Neuronal stem cell (in vitro differentiated cells): ENCODE data around the gene FCRL1.

Experiments
- DNase-seq: peaks from one replicate; pipeline ENCODE4 v3.0.0-alpha.2; 2013; ENCODE audit warnings: low spot score
- H2AFZ ChIP-seq: one replicate; pipeline ENCODE4 v1.6.1; 2013; ENCODE audit warnings: mild to moderate bottlenecking, low read length, inconsistent platforms
- H2AK5ac ChIP-seq: 2 replicates; pipeline ENCODE4 v1.6.1; 2013; ENCODE audit warnings: low read depth, mild to moderate bottlenecking, inconsistent platforms, low read length, moderate library complexity, mixed read lengths
- H2BK120ac ChIP-seq: 2 replicates; pipeline ENCODE4 v1.6.1; 2013; ENCODE audit warnings: low read depth, mild to moderate bottlenecking, inconsistent platforms, low read length, moderate library complexity, mixed read lengths
- H2BK12ac ChIP-seq: one replicate; pipeline ENCODE4 v1.6.1; 2013; ENCODE audit warnings: low read length, inconsistent platforms
- H2BK15ac ChIP-seq: 2 replicates; pipeline ENCODE4 v1.6.1; 2013; ENCODE audit warnings: mild to moderate bottlenecking, low read length, inconsistent platforms, mixed read lengths
- H2BK5ac ChIP-seq: one replicate; pipeline ENCODE4 v1.6.1; 2013; ENCODE audit warnings: inconsistent platforms, mild to moderate bottlenecking, low read length, moderate library complexity
- H3K14ac ChIP-seq: one replicate; pipeline ENCODE4 v1.6.1; 2013; ENCODE audit warnings: low read length, inconsistent platforms
- H3K18ac ChIP-seq: 2 replicates; pipeline ENCODE4 v1.6.1; 2013; ENCODE audit warnings: low read length, inconsistent platforms
- H3K23ac ChIP-seq: 2 replicates; pipeline ENCODE4 v1.6.1; 2013; ENCODE audit warnings: low read depth, mild to moderate bottlenecking, mixed read lengths, low read length, inconsistent platforms; ENCODE audit not compliant: poor library complexity
- H3K27ac ChIP-seq: replicated peaks from 3 replicates; pipeline ENCODE4 v1.5.1; 2013; ENCODE audit warnings: low read length, inconsistent platforms
- H3K27me3 ChIP-seq, 3 experiments: 2 replicates each; pipeline ENCODE4 v1.6.1; 2013; ENCODE audit warnings: low read length in 3 of 3, mild to moderate bottlenecking in 2 of 3, inconsistent platforms in 1 of 3, low read depth in 1 of 3, mixed read lengths in 1 of 3, moderate library complexity in 1 of 3; ENCODE audit not compliant: control insufficient read depth in 3 of 3, insufficient read depth in 3 of 3
- H3K36me3 ChIP-seq, 2 donors: replicated peaks in 1 of 2; 2 replicates each; pipeline ENCODE4 v1.6.1; 2013; ENCODE audit warnings: low read length in 2 of 2; ENCODE audit not compliant: control insufficient read depth in 2 of 2, insufficient read depth in 2 of 2
- H3K4ac ChIP-seq: 2 replicates; pipeline ENCODE4 v1.6.1; 2013; ENCODE audit warnings: inconsistent platforms, mild to moderate bottlenecking, low read length, moderate library complexity
- H3K4me1 ChIP-seq, 2 donors: 1 replicate in 1 of 2; 2 replicates in 1 of 2; pipeline ENCODE4 v1.6.1; 2013; ENCODE audit warnings: low read length in 2 of 2, low read depth in 1 of 2; ENCODE audit not compliant: control insufficient read depth in 2 of 2, insufficient read depth in 1 of 2
- H3K4me2 ChIP-seq: one replicate; pipeline ENCODE4 v1.6.1; 2013; ENCODE audit warnings: mild to moderate bottlenecking, low read length, inconsistent platforms; ENCODE audit not compliant: insufficient read depth, poor library complexity, severe bottlenecking
- H3K4me3 ChIP-seq, 2 donors: 2 replicates each; pipeline ENCODE4 v1.5.1; 2013; ENCODE audit warnings: low read length in 2 of 2, mild to moderate bottlenecking in 2 of 2, inconsistent platforms in 1 of 2, moderate library complexity in 1 of 2
- H3K79me1 ChIP-seq: one replicate; pipeline ENCODE4 v1.6.1; 2013; ENCODE audit warnings: low read depth, mild to moderate bottlenecking, inconsistent platforms, low read length, moderate library complexity
- H3K9ac ChIP-seq: one replicate; pipeline ENCODE4 v1.6.1; 2013; ENCODE audit warnings: mild to moderate bottlenecking, low read depth, low read length, inconsistent platforms; ENCODE audit not compliant: poor library complexity
- H3K9me3 ChIP-seq, 2 donors: replicated peaks in 1 of 2; 2 replicates each; pipeline versions ENCODE3 to v1.6.1; 2013; ENCODE audit warnings: low read length in 2 of 2, mild to moderate bottlenecking in 2 of 2, inconsistent platforms in 1 of 2, low read depth in 1 of 2, mixed read lengths in 1 of 2, moderate library complexity in 1 of 2; ENCODE audit not compliant: control insufficient read depth in 2 of 2, insufficient read depth in 1 of 2
- H4K8ac ChIP-seq: one replicate; pipeline ENCODE4 v1.6.1; 2013; ENCODE audit warnings: low read depth, mild to moderate bottlenecking, inconsistent platforms, low read length, moderate library complexity
- H4K91ac ChIP-seq: one replicate; pipeline ENCODE4 v1.6.1; 2013; ENCODE audit warnings: low read length, low read depth, mild to moderate bottlenecking, inconsistent platforms; ENCODE audit not compliant: poor library complexity
- WGBS, 2 donors: extraction: QIAGEN DNeasy Blood & Tissue Kit; methylation state at CpG; one replicate each; pipeline ENCODE4 v1.1.7; 2013; ENCODE audit warnings: missing lambda C conversion rate in 2 of 2, mixed read lengths in 1 of 2; ENCODE audit not compliant: insufficient read length in 2 of 2, insufficient replicate concordance in 1 of 2; ENCODE audit errors: extremely low coverage in 2 of 2; 5-methylcytosine and 5-hydroxymethylcytosine counted together

FCRL1 gene

GRCh38 chr1:157771661-157772425 is 48.1 kb downstream of the FCRL1 start:
- no peaks in the 10 kb centered on the region for H3K27me3 ChIP-seq
- no peak overlapping the region for H3K14ac ChIP-seq
- no peak overlapping the region for H3K18ac ChIP-seq
- no peak overlapping the region for H2AFZ ChIP-seq
- H3K4me3 ChIP-seq = no peak overlapping the region
- no peak overlapping the region for H4K8ac ChIP-seq
- H4K91ac ChIP-seq = no peak overlapping the region
- H3K4ac ChIP-seq = no peak overlapping the region
- no peak overlapping the region for H3K4me2 ChIP-seq
- no peaks in the 10 kb centered on the region for H3K79me1 ChIP-seq
- H2BK12ac ChIP-seq = no peak overlapping the region
- no peaks in the 10 kb centered on the region for H3K4me1 ChIP-seq
- no CpG with 5 or more reads among the region's 8 CpGs for WGBS, 2 donors
- H2BK15ac ChIP-seq = no peak overlapping the region
- no peak overlapping the region for H3K27ac ChIP-seq
- H2BK120ac ChIP-seq = no peak overlapping the region
- no peak overlapping the region for H3K23ac ChIP-seq
- no peak overlapping the region for H2AK5ac ChIP-seq
- no peaks in the 10 kb centered on the region for H3K9me3 ChIP-seq
- no peak overlapping the region for H2BK5ac ChIP-seq
- no peak for DNase-seq
- no peak overlapping the region for H3K9ac ChIP-seq
- no peaks in the 10 kb centered on the region for H3K36me3 ChIP-seq

- Histone ChIP-seq H4K8ac (no peak overlapping the region), H2AK5ac (no peak overlapping the region), H2BK5ac (no peak overlapping the region), H3K14ac (no peak overlapping the region), H2BK15ac (no peak overlapping the region), H2AFZ (no peak overlapping the region), H4K91ac (no peak overlapping the region), H3K36me3 (no peaks in the 10 kb centered on the region), H3K4me1 (no peaks in the 10 kb centered on the region), H3K18ac (no peak overlapping the region), H3K27ac (no peak overlapping the region), H3K4me3 (no peak overlapping the region), H3K9ac (no peak overlapping the region), H3K9me3 (no peaks in the 10 kb centered on the region), H2BK120ac (no peak overlapping the region), H3K23ac (no peak overlapping the region), H3K4ac (no peak overlapping the region), H3K27me3 (no peaks in the 10 kb centered on the region), H3K4me2 (no peak overlapping the region), H3K79me1 (no peaks in the 10 kb centered on the region), H2BK12ac (no peak overlapping the region)
- WGBS, 2 donors = no CpG with 5 or more reads among the region's 9 CpGs
- DNase-seq = no peak
Measured at GRCh38 chr1:157770442-157771043, 49.4 kb downstream of the FCRL1 start.

- no peak overlapping the region for H3K18ac ChIP-seq
- no peak overlapping the region for H2AK5ac ChIP-seq
- H3K4ac ChIP-seq = no peak overlapping the region
- no peak overlapping the region for H3K9ac ChIP-seq
- H3K4me1 ChIP-seq = no peaks in the 10 kb centered on the region
- no peaks in the 10 kb centered on the region for H3K36me3 ChIP-seq
- no peak overlapping the region for H2BK12ac ChIP-seq
- no peaks in the 10 kb centered on the region for H3K79me1 ChIP-seq
- H3K9me3 ChIP-seq = peaks cover 0 to 2% of the 10 kb centered on the region in 2 donors
- no peak overlapping the region for H2BK5ac ChIP-seq
- no peak overlapping the region for H2BK120ac ChIP-seq
- no peak overlapping the region for H3K27ac ChIP-seq
- no peak overlapping the region for H4K8ac ChIP-seq
- H3K4me2 ChIP-seq = no peak overlapping the region
- H3K14ac ChIP-seq = no peak overlapping the region
- H2AFZ ChIP-seq = no peak overlapping the region
- H2BK15ac ChIP-seq = no peak overlapping the region
- H3K27me3 ChIP-seq = no peaks in the 10 kb centered on the region
- H3K23ac ChIP-seq = no peak overlapping the region
- DNase-seq = no peak
- H3K4me3 ChIP-seq = no peak overlapping the region
- H4K91ac ChIP-seq = no peak overlapping the region
Measured at GRCh38 chr1:157766792-157767191, 53.1 kb downstream of the FCRL1 start.

DNA sequence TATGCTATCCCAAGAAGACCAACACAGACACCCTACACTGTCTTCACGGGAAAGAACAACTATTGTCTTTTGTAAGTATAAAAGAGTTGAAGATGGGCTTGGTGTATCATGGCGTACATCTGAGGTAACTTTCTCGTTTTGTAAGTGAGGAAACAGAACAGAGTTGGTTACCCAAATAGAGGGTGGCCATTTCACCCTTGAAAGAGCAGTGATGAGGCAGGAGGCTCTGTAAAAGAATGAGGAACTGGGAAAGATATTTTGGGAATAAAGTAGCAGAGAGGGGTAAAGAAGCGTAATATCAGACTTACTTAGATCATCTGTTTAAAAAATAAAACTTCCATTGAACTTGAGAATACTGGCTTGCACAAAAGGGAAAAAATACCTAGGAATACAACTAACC is 61.9 kb downstream of the FCRL1 start:
- no peak overlapping the region for H2BK12ac ChIP-seq
- H3K23ac ChIP-seq = no peak overlapping the region
- no peak overlapping the region for H2BK120ac ChIP-seq
- no peak overlapping the region for H3K4me2 ChIP-seq
- H2AFZ ChIP-seq = no peak overlapping the region
- no peak overlapping the region for H3K4ac ChIP-seq
- peaks cover 0 to 2% of the 10 kb centered on the region in 2 donors for H3K9me3 ChIP-seq
- H3K14ac ChIP-seq = no peak overlapping the region
- no peaks in the 10 kb centered on the region for H3K4me1 ChIP-seq
- no CpG with 5 or more reads among the region's 4 CpGs for WGBS, 2 donors
- no peak overlapping the region for H2AK5ac ChIP-seq
- no peak overlapping the region for H3K18ac ChIP-seq
- no peaks in the 10 kb centered on the region for H3K79me1 ChIP-seq
- H4K91ac ChIP-seq = no peak overlapping the region
- H4K8ac ChIP-seq = no peak overlapping the region
- H3K9ac ChIP-seq = no peak overlapping the region
- H3K27me3 ChIP-seq = no peaks in the 10 kb centered on the region
- H3K4me3 ChIP-seq = no peak overlapping the region
- H2BK15ac ChIP-seq = no peak overlapping the region
- DNase-seq = no peak
- no peak overlapping the region for H2BK5ac ChIP-seq
- H3K36me3 ChIP-seq = no peaks in the 10 kb centered on the region
- no peak overlapping the region for H3K27ac ChIP-seq
